PC-3 (cell line): ENCODE data around the gene ZNRF2. TPM values are rescaled to one million over a fixed set of nuclear protein-coding genes. Genes with fewer than 3 reads are reported as not detected.

Experiments used
- ATAC-seq: fragments of 200-7000 bp; cut with Tn5 transposase; 2 replicates; pipeline ENCODE4 v1.9.1; 2020; ENCODE audit warnings: mild to moderate bottlenecking, moderate library complexity
- BruUV-seq: library from RNA; stranded (reverse); fragments of 400-500 nt; replicated peaks from 2 replicates; lab custom pipeline; 2021; lab: Mats Ljungman, UMichigan
- CTCF ChIA-PET: fragments of 300-600 bp; sonication (Branson Sonifier 250); formaldehyde crosslinking; loops from one replicate; lab custom pipeline; 2022; ENCODE audit warnings: antibody characterized with exemption; lab: Charles Lee
- POLR2A ChIA-PET: fragments of 300-600 bp; sonication (Branson Sonifier 250); formaldehyde crosslinking; loops from one replicate; lab custom pipeline; 2022; ENCODE audit warnings: antibody characterized with exemption; ENCODE audit not compliant: unreplicated experiment; lab: Charles Lee
- DNase-seq: peaks from one replicate; pipeline ENCODE4 v3.0.0-alpha.2; 2015
- H2AFZ ChIP-seq: fragments of 300-600 bp; sonication (generic); 2 replicates; pipeline ENCODE4 v1.6.0; 2016; ENCODE audit warnings: antibody characterized with exemption, low read length
- H3F3A ChIP-seq: fragments of 300-600 bp; sonication (generic); one replicate; pipeline ENCODE4 v1.6.0; 2017; ENCODE audit warnings: antibody characterized with exemption, low read length, control low read depth, mild to moderate bottlenecking; ENCODE audit not compliant: unreplicated experiment
- H3K27ac ChIP-seq: fragments of 300-600 bp; sonication (generic); 2 replicates; pipeline ENCODE4 v1.5.1; 2016; ENCODE audit warnings: mild to moderate bottlenecking, low read length
- H3K27me3 ChIP-seq: fragments of 300-600 bp; sonication (generic); 2 replicates; pipeline ENCODE4 v1.6.1; 2016; ENCODE audit warnings: low read length, mixed read lengths
- H3K36me3 ChIP-seq: fragments of 300-600 bp; sonication (generic); 2 replicates; pipeline ENCODE4 v1.6.1; 2016; ENCODE audit warnings: low read depth, mixed run types, low read length, mixed read lengths
- H3K4me1 ChIP-seq: fragments of 300-600 bp; sonication (generic); 2 replicates; pipeline ENCODE4 v1.5.1; 2016; ENCODE audit warnings: low read length; ENCODE audit not compliant: insufficient read depth
- H3K4me2 ChIP-seq: fragments of 300-600 bp; sonication (generic); 2 replicates; pipeline ENCODE4 v1.6.0; 2016; ENCODE audit warnings: low read length
- H3K4me3 ChIP-seq: fragments of 300-600 bp; sonication (generic); 2 replicates; pipeline ENCODE4 v1.5.1; 2016; ENCODE audit warnings: mild to moderate bottlenecking, low read length, mixed read lengths
- H3K79me2 ChIP-seq: fragments of 300-600 bp; sonication (generic); 2 replicates; pipeline ENCODE4 v1.6.1; 2017; ENCODE audit warnings: low read length, mixed read lengths
- H3K9ac ChIP-seq: fragments of 300-600 bp; sonication (generic); 2 replicates; pipeline ENCODE4 v1.6.0; 2016; ENCODE audit warnings: mild to moderate bottlenecking, low read length
- H3K9me2 ChIP-seq: fragments of 300-600 bp; sonication (generic); replicated peaks from 2 replicates; pipeline ENCODE4 v1.6.1; 2016; ENCODE audit warnings: mixed run types, low read length, mixed read lengths
- H3K9me3 ChIP-seq: fragments of 300-600 bp; sonication (generic); 2 replicates; pipeline ENCODE4 v1.6.1; 2016; ENCODE audit warnings: low read length, mixed read lengths
- H4K20me1 ChIP-seq: fragments of 300-600 bp; sonication (generic); 2 replicates; pipeline ENCODE4 v1.6.1; 2016; ENCODE audit warnings: low read length, mixed read lengths
- CTCF ChIP-seq: fragments of 300-600 bp; sonication (generic); conservative IDR thresholded peaks from 2 replicates; pipeline ENCODE4 v1.5.1; 2017; ENCODE audit warnings: antibody characterized with exemption, low read depth, mild to moderate bottlenecking, low read length
- EZH2 ChIP-seq: fragments of 300-600 bp; sonication (generic); IDR thresholded peaks from one replicate; pipeline ENCODE4 v1.6.1; 2017; ENCODE audit warnings: antibody characterized with exemption, mild to moderate bottlenecking, low read length; ENCODE audit not compliant: unreplicated experiment
- EZH2phosphoT487 ChIP-seq: fragments of 300-600 bp; sonication (generic); IDR thresholded peaks from 2 replicates; pipeline ENCODE4 v1.6.1; 2018; ENCODE audit warnings: mild to moderate bottlenecking, antibody characterized with exemption, low read length, borderline replicate concordance
- intact Hi-C: fragments of 100-400 bp; cut with micrococcal nuclease; formaldehyde crosslinking; loops from 2 replicates; pipeline ENCODE4 v1.9.0; 2023
- total RNA-seq: library from RNA; depleted of rRNA; stranded (reverse); fragments of >200 nt; gene quantifications from 2 replicates; pipeline ENCODE4 v1.2.3, GENCODE V29; 2014

Gene ZNRF2
- total RNA-seq, 1 experiment from 2014 or later = 13.1 TPM

- intact Hi-C loops = no loop called here
- TF ChIP-seq EZH2phosphoT487 (no peak), EZH2 (no peak), CTCF (no peak)
- H3K27me3 ChIP-seq = no peaks in the 10 kb centered on the region
- DNase-seq (no peak), ATAC-seq (no peak)
- BruUV-seq = no TSS peak
- no peaks in the 10 kb centered on the region for H4K20me1 ChIP-seq
- H2AFZ ChIP-seq = no peak overlapping the region
- no peaks in the 10 kb centered on the region for H3F3A ChIP-seq
- H3K9ac ChIP-seq = no peak overlapping the region
- no peak overlapping the region for H3K4me2 ChIP-seq
- peaks cover 3% of the 10 kb centered on the region; the same call in 1 of the 2 replicates for H3K4me1 ChIP-seq
- CTCF ChIA-PET = no interaction called here
- no peak overlapping the region for H3K27ac ChIP-seq
- POLR2A ChIA-PET = no interaction called here
- H3K36me3 ChIP-seq = no peaks in the 10 kb centered on the region
- no peaks in the 10 kb centered on the region for H3K9me3 ChIP-seq
- H3K79me2 ChIP-seq = no peaks in the 10 kb centered on the region
- no peaks in the 10 kb centered on the region for H3K9me2 ChIP-seq
- no peak overlapping the region for H3K4me3 ChIP-seq
These were observed 5.3 kb upstream of the ZNRF2 start for GRCh38 chr7:30278849-30279652.

- no peak overlapping the region for H3K4me3 ChIP-seq
- H3K9me2 ChIP-seq = no peaks in the 10 kb centered on the region
- no peaks in the 10 kb centered on the region for H3K79me2 ChIP-seq
- ATAC-seq (no peak), DNase-seq (no peak)
- intact Hi-C loops = no loop called here
- H3K36me3 ChIP-seq = no peaks in the 10 kb centered on the region
- H4K20me1 ChIP-seq = no peaks in the 10 kb centered on the region
- H3K4me2 ChIP-seq = no peak overlapping the region
- no peak overlapping the region for H3K27ac ChIP-seq
- ChIA-PET POLR2A (no interaction called here), CTCF (no interaction called here)
- no peaks in the 10 kb centered on the region for H3K27me3 ChIP-seq
- H3K4me1 ChIP-seq = peaks cover 3% of the 10 kb centered on the region; the same call in 1 of the 2 replicates
- TF ChIP-seq EZH2phosphoT487 (no peak), CTCF (no peak), EZH2 (no peak)
- BruUV-seq = no TSS peak
- no peak overlapping the region for H2AFZ ChIP-seq
- no peaks in the 10 kb centered on the region for H3K9me3 ChIP-seq
- H3K9ac ChIP-seq = no peak overlapping the region
- H3F3A ChIP-seq = no peaks in the 10 kb centered on the region
These were observed 4.8 kb upstream of the ZNRF2 start for GRCh38 chr7:30279653-30279904.

GRCh38 chr7:30280631-30281030, 3.8 kb upstream of the ZNRF2 start:
- ATAC-seq = no peak
- H3K79me2 ChIP-seq = peaks cover under 1% of the 10 kb centered on the region
- H3K4me3 ChIP-seq = no peak overlapping the region
- no peaks in the 10 kb centered on the region for H3K36me3 ChIP-seq
- CTCF ChIA-PET = no interaction called here
- no TSS peak for BruUV-seq
- H2AFZ ChIP-seq = no peak overlapping the region
- no peaks in the 10 kb centered on the region for H3K27me3 ChIP-seq
- no peaks in the 10 kb centered on the region for H4K20me1 ChIP-seq
- peaks cover 3% of the 10 kb centered on the region; the same call in 1 of the 2 replicates for H3K4me1 ChIP-seq
- no peak for DNase-seq
- no peak overlapping the region for H3K27ac ChIP-seq
- H3K4me2 ChIP-seq = no peak overlapping the region
- TF ChIP-seq EZH2phosphoT487 (no peak), EZH2 (no peak), CTCF (no peak)
- no peaks in the 10 kb centered on the region for H3K9me3 ChIP-seq
- no peaks in the 10 kb centered on the region for H3K9me2 ChIP-seq
- intact Hi-C loops = loop anchor here (5.0 kb wide), 1 partner anchor 222 kb away; the partner anchor contains the start of gene GGCT
- H3K9ac ChIP-seq = no peak overlapping the region
- POLR2A ChIA-PET = no interaction called here
- H3F3A ChIP-seq = no peaks in the 10 kb centered on the region
